Activated CD8-positive, alpha-beta memory T cell treated with anti-CD3 and anti-CD28 coated beads, Interleukin-2, amount 10 ng/mL, durations not matched to agents 7 days and 5 days (primary cell): Measurements from ENCODE around the gene PKD2L1. TPM values are rescaled to one million over a fixed set of nuclear protein-coding genes. Genes with fewer than 3 reads are reported as not detected.
A peak's percentile ranks its signal among the peaks of the same experiment; 100 is the strongest.

Experiments
- ATAC-seq: fragments of 150-1000 bp; cut with Tn5 transposase; one replicate; pipeline ENCODE4 v1.10.0; 2021; ENCODE audit warnings: moderate library complexity
- CTCF ChIA-PET: fragments of 350-600 bp; sonication (Branson Sonifier 250); formaldehyde crosslinking; loops from one replicate; lab custom pipeline; 2021; ENCODE audit warnings: antibody characterized with exemption; lab: Charles Lee
- DNase-seq: peaks from one replicate; pipeline ENCODE4 v3.0.0-alpha.2; 2020
- H3K27ac Mint-ChIP-seq: one replicate; pipeline ENCODE4 v1.8.0; 2021; ENCODE audit warnings: mild to moderate bottlenecking, mixed read lengths
- H3K27me3 Mint-ChIP-seq: one replicate; pipeline ENCODE4 v1.8.0; 2021; ENCODE audit warnings: mixed read lengths
- H3K36me3 Mint-ChIP-seq: one replicate; pipeline ENCODE4 v1.8.0; 2021; ENCODE audit warnings: mild to moderate bottlenecking, mixed read lengths
- H3K4me1 Mint-ChIP-seq: one replicate; pipeline ENCODE4 v1.8.0; 2021; ENCODE audit warnings: mixed read lengths
- H3K4me3 Mint-ChIP-seq: one replicate; pipeline ENCODE4 v1.8.0; 2021; ENCODE audit warnings: mild to moderate bottlenecking, moderate library complexity, mixed read lengths
- H3K9me3 Mint-ChIP-seq: one replicate; pipeline ENCODE4 v1.8.0; 2022; ENCODE audit warnings: low read depth, mixed read lengths
- total RNA-seq, 2 experiments: library from RNA; stranded (reverse); gene quantifications; one replicate each; pipeline ENCODE4 v1.2.3, GENCODE V29; 2021

PKD2L1 gene
- total RNA-seq, 2 experiments from 2014 or later, result not detected

GRCh38 chr10:100349087-100349486 lies 19.1 kb upstream of the PKD2L1 start:
- Mint-ChIP-seq H3K27ac (peak overlapping the region; percentile 33), H3K4me3 (peak overlapping the region; percentile 98), H3K9me3 (no peaks in the 10 kb centered on the region), H3K36me3 (peaks cover 68% of the 10 kb centered on the region), H3K4me1 (peaks cover 68% of the 10 kb centered on the region), H3K27me3 (no peaks in the 10 kb centered on the region)
- CTCF ChIA-PET, result interaction anchor here (1.0 to 17.0 kb wide), 10 partner anchors 11 to 169 kb away, joined by 3 to 236 read pairs (median 5); no protein-coding TSS in a partner anchor
- DNase-seq, result no peak
- ATAC-seq, result no peak

GRCh38 chr10:100348389-100348927 lies 18.4 kb upstream of the PKD2L1 start:
- Mint-ChIP-seq H3K27me3 (no peaks in the 10 kb centered on the region), H3K27ac (peak overlapping the region; percentile 83), H3K9me3 (no peaks in the 10 kb centered on the region), H3K36me3 (peaks cover 61% of the 10 kb centered on the region), H3K4me1 (peaks cover 62% of the 10 kb centered on the region), H3K4me3 (peak overlapping the region; percentile 98)
- CTCF ChIA-PET, result interaction anchor here (1.2 to 17.0 kb wide), 6 partner anchors 10 to 170 kb away, joined by 5 to 236 read pairs (median 24); no protein-coding TSS in a partner anchor
- ATAC-seq (no peak), DNase-seq (no peak)

GRCh38 chr10:100347568-100348195 lies 17.7 kb upstream of the PKD2L1 start:
- H3K27me3 Mint-ChIP-seq, result no peaks in the 10 kb centered on the region
- DNase-seq, result no peak
- peaks cover 61% of the 10 kb centered on the region for H3K4me1 Mint-ChIP-seq
- H3K9me3 Mint-ChIP-seq, result no peaks in the 10 kb centered on the region
- peak overlapping the region; percentile 98 for H3K4me3 Mint-ChIP-seq
- H3K36me3 Mint-ChIP-seq, result peaks cover 54% of the 10 kb centered on the region
- peak overlapping the region; percentile 83 for H3K27ac Mint-ChIP-seq
- no peak for ATAC-seq
- CTCF ChIA-PET, result interaction anchor here (1.0 to 17.0 kb wide), 9 partner anchors 9 to 188 kb away, joined by 5 to 236 read pairs (median 12); partner anchors contain the start of genes HIF1AN and SEC31B

GRCh38 chr10:100346765-100347567 lies 16.9 kb upstream of the PKD2L1 start, which contains the start of gene SCD:
SCD (plus strand) TSS chr10:100347233; CDS start chr10:100347505, 272 bp downstream.
- DNase-seq (peak; percentile 94), ATAC-seq (peak; percentile 93)
- Mint-ChIP-seq H3K27ac (peak within 1 kb of the TSS; percentile 83), H3K36me3 (peaks cover 47% of the 10 kb centered on the region), H3K27me3 (no peaks in the 10 kb centered on the region), H3K4me3 (peak within 1 kb of the TSS; percentile 98), H3K4me1 (peaks cover 55% of the 10 kb centered on the region), H3K9me3 (no peaks in the 10 kb centered on the region)
- CTCF ChIA-PET, result interaction anchor here (1.0 to 17.0 kb wide), 14 partner anchors 8 to 189 kb away, joined by 3 to 236 read pairs (median 6); partner anchors contain the start of genes HIF1AN and SEC31B

- peak overlapping the region; percentile 98 for H3K4me3 Mint-ChIP-seq
- CTCF ChIA-PET, result interaction anchor here (1.0 to 17.0 kb wide), 14 partner anchors 8 to 189 kb away, joined by 3 to 236 read pairs (median 6); partner anchors contain the start of genes HIF1AN and SEC31B
- H3K9me3 Mint-ChIP-seq, result no peaks in the 10 kb centered on the region
- peak; percentile 78 for ATAC-seq
- H3K27ac Mint-ChIP-seq, result peak overlapping the region; percentile 78
- peaks cover 50% of the 10 kb centered on the region for H3K4me1 Mint-ChIP-seq
- no peaks in the 10 kb centered on the region for H3K27me3 Mint-ChIP-seq
- H3K36me3 Mint-ChIP-seq, result peaks cover 41% of the 10 kb centered on the region
- DNase-seq, result peak; percentile 89
Observed at GRCh38 chr10:100346351-100346764, 16.3 kb upstream of the PKD2L1 start.

- Mint-ChIP-seq H3K4me1 (peaks cover 44% of the 10 kb centered on the region), H3K36me3 (peaks cover 35% of the 10 kb centered on the region), H3K9me3 (no peaks in the 10 kb centered on the region), H3K27me3 (no peaks in the 10 kb centered on the region), H3K27ac (peak overlapping the region; percentile 78), H3K4me3 (peak overlapping the region; percentile 98)
- ATAC-seq, result no peak
- no peak for DNase-seq
- CTCF ChIA-PET, result interaction anchor here (1.1 to 17.0 kb wide), 14 partner anchors 8 to 190 kb away, joined by 3 to 236 read pairs (median 7); partner anchors contain the start of genes HIF1AN and SEC31B
Observed at GRCh38 chr10:100345570-100346330, 15.7 kb upstream of the PKD2L1 start.

- no peak overlapping the region for H3K27ac Mint-ChIP-seq
- H3K9me3 Mint-ChIP-seq, result no peaks in the 10 kb centered on the region
- H3K4me3 Mint-ChIP-seq, result no peak overlapping the region
- H3K4me1 Mint-ChIP-seq, result peaks cover 31% of the 10 kb centered on the region
- CTCF ChIA-PET, result interaction anchor here (0.7 to 17.0 kb wide), 9 partner anchors 27 to 192 kb away, joined by 3 to 236 read pairs (median 7); partner anchors contain the start of genes HIF1AN and SEC31B
- no peak for DNase-seq
- H3K36me3 Mint-ChIP-seq, result peaks cover 22% of the 10 kb centered on the region
- ATAC-seq, result no peak
- no peaks in the 10 kb centered on the region for H3K27me3 Mint-ChIP-seq
Observed at GRCh38 chr10:100344241-100344788, 14.3 kb upstream of the PKD2L1 start.

GRCh38 chr10:100342627-100342972 lies 12.6 kb upstream of the PKD2L1 start:
- H3K36me3 Mint-ChIP-seq, result peaks cover 5% of the 10 kb centered on the region
- no peaks in the 10 kb centered on the region for H3K9me3 Mint-ChIP-seq
- H3K27ac Mint-ChIP-seq, result no peak overlapping the region
- H3K4me1 Mint-ChIP-seq, result peaks cover 19% of the 10 kb centered on the region
- H3K4me3 Mint-ChIP-seq, result no peak overlapping the region
- ATAC-seq (no peak), DNase-seq (no peak)
- CTCF ChIA-PET, result interaction anchor here (0.7 to 17.0 kb wide), 9 partner anchors 16 to 186 kb away, joined by 3 to 236 read pairs (median 4); partner anchors contain the start of gene SEC31B
- H3K27me3 Mint-ChIP-seq, result no peaks in the 10 kb centered on the region

- Mint-ChIP-seq H3K36me3 (peaks cover 2% of the 10 kb centered on the region), H3K4me1 (peaks cover 19% of the 10 kb centered on the region), H3K27me3 (no peaks in the 10 kb centered on the region), H3K4me3 (no peak overlapping the region), H3K27ac (peak overlapping the region; percentile 28), H3K9me3 (no peaks in the 10 kb centered on the region)
- DNase-seq, result peak; percentile 70
- ATAC-seq, result peak; percentile 18
- CTCF ChIA-PET, result interaction anchor here (0.7 to 17.0 kb wide), 12 partner anchors 13 to 186 kb away, joined by 3 to 236 read pairs (median 4); partner anchors contain the start of genes PKD2L1 and SEC31B
Observed at GRCh38 chr10:100341953-100342626, 12.1 kb upstream of the PKD2L1 start.

- H3K27ac Mint-ChIP-seq, result no peak overlapping the region
Observed at GRCh38 chr10:100340948-100341847, 11.2 kb upstream of the PKD2L1 start.

GRCh38 chr10:100339236-100339635 lies 9.2 kb upstream of the PKD2L1 start:
- ATAC-seq (no peak), DNase-seq (no peak)
- H3K4me1 Mint-ChIP-seq, result peaks cover 3% of the 10 kb centered on the region
- H3K9me3 Mint-ChIP-seq, result no peaks in the 10 kb centered on the region
- CTCF ChIA-PET, result interaction anchor here (0.9 to 17.0 kb wide), 15 partner anchors 9 to 196 kb away, joined by 3 to 236 read pairs (median 5); partner anchors contain the start of genes HIF1AN and SCD
- H3K27ac Mint-ChIP-seq, result no peak overlapping the region
- no peak overlapping the region for H3K4me3 Mint-ChIP-seq
- no peaks in the 10 kb centered on the region for H3K36me3 Mint-ChIP-seq
- peaks cover 10% of the 10 kb centered on the region for H3K27me3 Mint-ChIP-seq

More at GRCh38 chr10:100340948-100341847, 11.2 kb upstream of the PKD2L1 start:
- no peak for ATAC-seq
- Mint-ChIP-seq H3K9me3 (no peaks in the 10 kb centered on the region), H3K4me1 (peaks cover 18% of the 10 kb centered on the region), H3K36me3 (peaks cover 1% of the 10 kb centered on the region), H3K4me3 (no peak overlapping the region), H3K27me3 (peaks cover under 1% of the 10 kb centered on the region)
- DNase-seq, result no peak
- CTCF ChIA-PET, result interaction anchor here (1.3 to 17.0 kb wide), 7 partner anchors 12 to 177 kb away, joined by 3 to 236 read pairs (median 6); partner anchors contain the start of genes PKD2L1 and SEC31B
